GM18520 (cell line): ENCODE results near the gene LGR6.

Experiments
- ATAC-seq: cut with Tn5 transposase; IDR thresholded peaks from one replicate; pipeline ENCODE4 v1.9.1; 2021; ENCODE audit not compliant: unreplicated experiment

Gene LGR6

GRCh38 chr1:202199040-202199889 is 5.7 kb downstream of the LGR6 start:
- ATAC-seq: no peak

- ATAC-seq: no peak
These were observed 6.5 kb downstream of the LGR6 start for GRCh38 chr1:202200112-202200548.

GRCh38 chr1:202200669-202201068 is 7.1 kb downstream of the LGR6 start:
- no peak for ATAC-seq

GRCh38 chr1:202201266-202201665 is 7.7 kb downstream of the LGR6 start:
- ATAC-seq: no peak

- no peak for ATAC-seq
These were observed 8.4 kb downstream of the LGR6 start for GRCh38 chr1:202201971-202202370.

GRCh38 chr1:202202500-202203168 is 9.0 kb downstream of the LGR6 start:
- no peak for ATAC-seq

GRCh38 chr1:202203238-202204039 is 9.8 kb downstream of the LGR6 start:
- ATAC-seq: no peak

GRCh38 chr1:202204065-202204464 is 10.5 kb downstream of the LGR6 start:
- no peak for ATAC-seq

GRCh38 chr1:202205523-202206190 is 12.1 kb downstream of the LGR6 start:
- ATAC-seq: no peak

GRCh38 chr1:202207292-202207691 is 13.7 kb downstream of the LGR6 start:
- ATAC-seq: no peak

GRCh38 chr1:202208351-202208857 is 14.8 kb downstream of the LGR6 start:
- no peak for ATAC-seq

- no peak for ATAC-seq
These were observed 16.8 kb downstream of the LGR6 start for GRCh38 chr1:202210385-202210784.

- no peak for ATAC-seq
These were observed 17.4 kb downstream of the LGR6 start for GRCh38 chr1:202210969-202211368.

GRCh38 chr1:202212787-202213186 is 19.2 kb downstream of the LGR6 start:
- ATAC-seq: no peak

- no peak for ATAC-seq
These were observed 19.9 kb downstream of the LGR6 start for GRCh38 chr1:202213361-202214088.

- no peak for ATAC-seq
These were observed 20.7 kb downstream of the LGR6 start for GRCh38 chr1:202214089-202214843.

- no peak for ATAC-seq
These were observed 22.0 kb downstream of the LGR6 start for GRCh38 chr1:202215472-202216130.

GRCh38 chr1:202216691-202217090 is 23.1 kb downstream of the LGR6 start:
- ATAC-seq: no peak

GRCh38 chr1:202217516-202217915 is 23.9 kb downstream of the LGR6 start:
- ATAC-seq: no peak
